ENCODE data around the gene DNAJB14.
A peak's percentile ranks its signal among the peaks of the same experiment; 100 is the strongest.

- TF ChIP-seq POLR2AphosphoS5 (IDR thresholded peaks at IDR 0.05; ENCODE audit: low read depth) (peak; percentile 93), CTCF (conservative IDR thresholded peaks at IDR 0.05; ENCODE audit: low read depth in 2 of 2) (no peak), JUNB (IDR thresholded peaks at IDR 0.05; ENCODE audit: unreplicated experiment) (no peak), EZH2phosphoT487 (IDR thresholded peaks at IDR 0.05; ENCODE audit: unreplicated experiment) (no peak), EZH2 (IDR thresholded peaks at IDR 0.05; ENCODE audit: low read depth, unreplicated experiment) (no peak), REST (IDR thresholded peaks at IDR 0.05; ENCODE audit: unreplicated experiment) (no peak)
Observed at GRCh38 chr4:99894161-99894997, 52.0 kb downstream of the DNAJB14 start, which contains the start of gene LAMTOR3.
